Stromal cell of bone marrow (primary cell): ENCODE results near the gene AFG1L.
"Not testable (repeated sequence)": the region's sequence is repeated elsewhere in the genome, so short reads cannot be mapped to it uniquely, and the experiment has no call there.

Source experiments
- DNase-seq: peaks from one replicate; pipeline ENCODE4 v3.0.0-alpha.2; 2012; ENCODE audit warnings: low read depth

The AFG1L gene

GRCh38 chr6:108518714-108519576 lies 224.1 kb downstream of the AFG1L start:
- peak; percentile 16 for DNase-seq

GRCh38 chr6:108521616-108522107 lies 226.8 kb downstream of the AFG1L start:
- DNase-seq, result no peak

- no peak for DNase-seq
These were observed 228.8 kb downstream of the AFG1L start for GRCh38 chr6:108523697-108524096.

GRCh38 chr6:108524528-108525248 lies 229.8 kb downstream of the AFG1L start:
- no peak for DNase-seq

GRCh38 chr6:108526739-108527174 lies 231.9 kb downstream of the AFG1L start:
- DNase-seq, result peak; percentile 25

- DNase-seq, result no peak
These were observed 234.0 kb downstream of the AFG1L start for GRCh38 chr6:108528878-108529277.

- no peak for DNase-seq
These were observed 236.5 kb downstream of the AFG1L start for GRCh38 chr6:108531332-108531731.

GRCh38 chr6:108535114-108535742 lies 240.4 kb downstream of the AFG1L start:
- no peak for DNase-seq

GRCh38 chr6:108535920-108536535 lies 241.2 kb downstream of the AFG1L start:
- DNase-seq, result not testable (repeated sequence)

- peak; percentile 51 for DNase-seq
These were observed 247.2 kb downstream of the AFG1L start for GRCh38 chr6:108541843-108542759.

- DNase-seq, result no peak
These were observed 248.5 kb downstream of the AFG1L start for GRCh38 chr6:108543175-108543940.

GRCh38 chr6:108544606-108545005 lies 249.8 kb downstream of the AFG1L start:
- DNase-seq, result no peak

- DNase-seq, result no peak
These were observed 251.5 kb downstream of the AFG1L start for GRCh38 chr6:108546079-108547049.

- DNase-seq, result no peak
These were observed 254.4 kb downstream of the AFG1L start for GRCh38 chr6:108549241-108549640.

GRCh38 chr6:108549741-108550140 lies 254.9 kb downstream of the AFG1L start:
- DNase-seq, result no peak

GRCh38 chr6:108550256-108550655 lies 255.4 kb downstream of the AFG1L start:
- DNase-seq, result no peak

- DNase-seq, result no peak
These were observed 260.7 kb downstream of the AFG1L start for GRCh38 chr6:108555399-108556052.

- DNase-seq, result no peak
These were observed 261.4 kb downstream of the AFG1L start for GRCh38 chr6:108556250-108556649.
